Endothelial cell (in vitro differentiated cells): ENCODE measurements around the gene TBC1D22A. TPM values are rescaled to one million over a fixed set of nuclear protein-coding genes. Genes with fewer than 3 reads are reported as not detected.

Experiments
- DNase-seq: peaks from one replicate; pipeline ENCODE4 v3.0.0; 2021; ENCODE audit warnings: low spot score
- H3K27ac Mint-ChIP-seq: one replicate; pipeline ENCODE4 v1.8.0; 2021; ENCODE audit warnings: mixed read lengths, inconsistent platforms; ENCODE audit not compliant: unreplicated experiment
- H3K27me3 Mint-ChIP-seq: one replicate; pipeline ENCODE4 v1.8.0; 2021; ENCODE audit warnings: mild to moderate bottlenecking, moderate library complexity, mixed read lengths, inconsistent platforms; ENCODE audit not compliant: unreplicated experiment
- H3K36me3 Mint-ChIP-seq: one replicate; pipeline ENCODE4 v1.8.0; 2021; ENCODE audit warnings: mild to moderate bottlenecking, low read depth, mixed read lengths, inconsistent platforms; ENCODE audit not compliant: unreplicated experiment
- H3K4me1 Mint-ChIP-seq: one replicate; pipeline ENCODE4 v1.8.0; 2021; ENCODE audit warnings: mild to moderate bottlenecking, mixed read lengths, inconsistent platforms; ENCODE audit not compliant: unreplicated experiment
- H3K4me3 Mint-ChIP-seq: one replicate; pipeline ENCODE4 v1.8.0; 2021; ENCODE audit warnings: mild to moderate bottlenecking, mixed read lengths, inconsistent platforms; ENCODE audit not compliant: unreplicated experiment
- H3K9me3 Mint-ChIP-seq: one replicate; pipeline ENCODE4 v1.8.0; 2021; ENCODE audit warnings: mixed read lengths, inconsistent platforms; ENCODE audit not compliant: unreplicated experiment
- CTCF ChIP-seq: fragments of 200-600 bp; sonication (generic); IDR thresholded peaks from one replicate; pipeline ENCODE4 v1.5.0; 2021; ENCODE audit warnings: antibody characterized with exemption; ENCODE audit not compliant: unreplicated experiment
- total RNA-seq: library from RNA; stranded (reverse); fragmentation: NEBNext Ultra II Directional; extraction: Animal tissue kit (Norgen Biotek cat#: 25700); gene quantifications from one replicate; pipeline ENCODE4 v1.2.1, GENCODE V29; 2021; ENCODE audit not compliant: unreplicated experiment

Gene TBC1D22A
- total RNA-seq, 1 donor from 2014 or later, result 25.3 TPM

- no peak overlapping the region for H3K4me3 Mint-ChIP-seq
- peaks cover 10% of the 10 kb centered on the region for H3K27me3 Mint-ChIP-seq
- no peak overlapping the region for H3K27ac Mint-ChIP-seq
- no peak for TF ChIP-seq CTCF
- no peaks in the 10 kb centered on the region for H3K9me3 Mint-ChIP-seq
- no peak for DNase-seq
- peaks cover 4% of the 10 kb centered on the region for H3K36me3 Mint-ChIP-seq
- H3K4me1 Mint-ChIP-seq, result peaks cover under 1% of the 10 kb centered on the region
Measured at GRCh38 chr22:47132428-47132825, 370.0 kb downstream of the TBC1D22A start.

- Mint-ChIP-seq H3K36me3 (peaks cover 4% of the 10 kb centered on the region), H3K9me3 (no peaks in the 10 kb centered on the region), H3K27me3 (peaks cover 10% of the 10 kb centered on the region), H3K4me1 (peaks cover 4% of the 10 kb centered on the region), H3K27ac (no peak overlapping the region), H3K4me3 (no peak overlapping the region)
- no peak for TF ChIP-seq CTCF
- DNase-seq, result no peak
Measured at GRCh38 chr22:47133061-47133969, 370.9 kb downstream of the TBC1D22A start.

- no peak for DNase-seq
- Mint-ChIP-seq H3K27me3 (peaks cover 9% of the 10 kb centered on the region), H3K9me3 (no peaks in the 10 kb centered on the region), H3K27ac (no peak overlapping the region), H3K4me1 (peaks cover 4% of the 10 kb centered on the region), H3K36me3 (peaks cover 4% of the 10 kb centered on the region), H3K4me3 (no peak overlapping the region)
- TF ChIP-seq CTCF, result no peak
Measured at GRCh38 chr22:47134222-47134621, 371.8 kb downstream of the TBC1D22A start.

- TF ChIP-seq CTCF, result no peak
- no peak for DNase-seq
- Mint-ChIP-seq H3K4me3 (no peak overlapping the region), H3K27ac (no peak overlapping the region), H3K27me3 (peaks cover 9% of the 10 kb centered on the region), H3K9me3 (no peaks in the 10 kb centered on the region), H3K4me1 (peaks cover 4% of the 10 kb centered on the region), H3K36me3 (peaks cover 5% of the 10 kb centered on the region)
Measured at GRCh38 chr22:47135338-47135737, 372.9 kb downstream of the TBC1D22A start.

DNA sequence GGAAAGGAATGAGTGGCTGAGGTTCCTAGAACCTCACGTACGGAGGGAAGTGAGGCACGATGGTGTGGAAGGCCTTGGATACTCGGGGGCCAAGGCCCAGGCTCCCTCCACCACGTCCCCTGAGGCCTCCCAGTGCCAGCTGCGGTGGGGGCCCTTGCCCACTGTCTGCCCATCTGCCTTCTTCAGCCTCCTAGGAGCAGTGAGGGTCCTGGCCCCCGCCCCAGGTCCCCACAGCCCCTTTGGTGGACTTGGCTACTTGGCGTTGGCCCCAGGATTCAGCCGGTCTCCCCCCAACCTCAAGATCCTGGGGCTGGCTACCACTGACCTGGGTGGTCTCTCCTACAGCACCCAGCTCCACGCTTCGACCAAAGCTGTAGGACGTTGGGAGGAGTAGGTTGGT lies 373.6 kb downstream of the TBC1D22A start:
- H3K4me1 Mint-ChIP-seq, result peaks cover 4% of the 10 kb centered on the region
- H3K36me3 Mint-ChIP-seq, result peaks cover 2% of the 10 kb centered on the region
- DNase-seq, result no peak
- TF ChIP-seq CTCF, result no peak
- H3K9me3 Mint-ChIP-seq, result no peaks in the 10 kb centered on the region
- peaks cover 9% of the 10 kb centered on the region for H3K27me3 Mint-ChIP-seq
- no peak overlapping the region for H3K4me3 Mint-ChIP-seq
- no peak overlapping the region for H3K27ac Mint-ChIP-seq
